HG02884 (cell line): ENCODE results near the gene CPLANE2.

ENCODE experiments used
- ATAC-seq: cut with Tn5 transposase; IDR thresholded peaks from one replicate; pipeline ENCODE4 v1.9.1; 2021; ENCODE audit warnings: mild to moderate bottlenecking, moderate library complexity; ENCODE audit not compliant: unreplicated experiment

The CPLANE2 gene

DNA sequence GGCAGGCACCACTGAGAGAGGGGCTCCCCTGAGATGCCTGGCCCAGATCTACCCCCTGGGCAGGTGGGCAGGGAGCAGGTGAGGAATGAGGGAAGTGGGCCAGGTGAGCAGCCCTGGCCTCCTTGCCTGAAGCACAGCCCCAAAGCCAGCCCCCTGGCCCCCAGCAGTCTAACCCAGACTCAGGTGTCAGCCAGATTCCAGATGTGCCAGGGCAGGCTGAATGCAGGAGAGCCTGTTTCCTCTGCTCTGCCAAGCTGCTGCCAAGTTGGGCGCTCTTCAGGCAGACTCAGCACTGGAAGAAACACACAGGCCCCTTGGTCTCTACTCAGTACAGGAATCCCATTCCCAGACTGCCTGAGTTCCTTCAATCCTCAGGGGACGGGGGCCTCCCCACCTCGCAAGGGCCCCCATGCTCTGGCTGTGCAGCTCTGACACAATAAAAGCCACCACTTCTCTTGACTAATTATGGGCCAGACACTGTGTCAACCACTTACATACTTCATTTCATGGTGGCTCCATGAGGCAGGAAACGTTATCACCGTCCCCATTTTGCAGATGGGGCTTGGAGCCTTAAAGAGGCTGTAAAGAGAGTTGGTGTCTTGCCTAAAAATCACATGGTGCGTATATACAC lies 45.0 kb downstream of the CPLANE2 start:
- ATAC-seq = no peak

DNA sequence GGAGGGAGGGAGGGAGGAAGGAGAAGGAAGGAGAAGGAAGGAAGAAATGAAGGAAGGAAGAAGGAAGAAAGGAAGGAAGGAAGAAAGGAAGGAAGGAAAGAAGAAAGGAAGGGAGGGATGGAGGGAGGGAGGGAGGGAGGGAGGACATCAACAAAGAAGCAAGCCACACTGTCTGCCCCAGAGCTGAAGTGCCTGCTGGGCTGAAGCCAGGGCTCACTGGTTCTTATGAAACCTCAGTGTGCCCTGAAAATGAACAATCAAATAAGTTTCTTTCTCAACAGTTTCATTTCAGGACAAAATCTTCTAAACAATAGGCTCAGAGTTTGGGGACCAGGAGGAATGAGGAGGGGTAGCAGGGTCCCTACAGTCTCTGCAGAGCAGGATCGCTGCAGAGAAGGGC lies 45.7 kb downstream of the CPLANE2 start:
- ATAC-seq = no peak

DNA sequence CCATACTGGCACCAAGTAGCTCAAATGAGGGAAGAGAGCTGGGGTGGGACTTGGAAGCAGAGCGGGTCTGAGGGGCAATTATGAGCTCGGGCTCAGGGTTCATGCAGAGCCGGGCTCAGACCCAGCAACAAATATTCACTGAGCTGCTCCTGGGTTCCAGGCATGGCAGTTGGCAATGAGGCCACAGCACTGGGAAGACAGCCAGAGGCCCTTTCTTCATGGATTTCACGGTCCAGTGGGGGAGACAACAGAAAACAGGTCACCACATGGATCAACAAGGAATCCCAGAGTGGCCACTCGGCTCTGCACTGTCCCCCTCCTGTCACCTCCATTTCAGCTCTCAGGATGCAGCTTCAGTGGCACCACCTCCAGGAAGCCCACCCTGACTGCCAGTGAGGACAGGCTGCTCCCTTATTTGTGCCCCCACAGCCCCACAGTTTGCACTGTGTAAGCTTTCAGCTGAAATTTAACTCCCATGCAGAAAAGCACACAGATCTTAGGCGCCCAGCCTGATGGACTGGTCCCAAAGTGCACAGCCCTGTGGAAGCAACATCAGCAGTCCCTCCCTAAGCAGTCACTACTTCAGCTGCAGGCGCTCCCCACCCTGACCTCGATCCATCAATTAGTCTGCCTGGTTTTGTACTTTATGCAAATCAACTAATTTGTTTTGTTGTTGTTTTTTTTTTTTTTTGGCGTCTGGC lies 46.9 kb downstream of the CPLANE2 start:
- no peak for ATAC-seq

DNA sequence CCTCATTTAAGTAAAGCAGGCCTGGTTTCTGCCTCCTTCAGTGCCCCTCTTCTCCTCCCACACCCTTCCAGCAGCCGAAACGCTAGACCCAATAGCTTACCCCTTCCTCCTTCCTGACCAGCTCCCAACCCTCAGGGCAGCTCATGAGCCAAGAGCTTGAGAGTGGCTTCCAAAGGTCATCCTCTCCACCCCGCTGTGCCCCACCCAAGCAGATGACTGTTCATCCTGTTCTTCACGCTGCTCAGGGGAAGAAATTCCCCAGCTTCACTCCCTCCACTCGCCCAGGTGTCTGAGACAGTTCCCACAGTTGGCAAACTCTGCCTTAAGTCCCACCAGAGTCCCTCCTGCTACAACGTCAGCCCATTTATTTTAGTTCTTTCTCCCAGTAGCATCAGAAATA lies 48.0 kb downstream of the CPLANE2 start:
- ATAC-seq = no peak

DNA sequence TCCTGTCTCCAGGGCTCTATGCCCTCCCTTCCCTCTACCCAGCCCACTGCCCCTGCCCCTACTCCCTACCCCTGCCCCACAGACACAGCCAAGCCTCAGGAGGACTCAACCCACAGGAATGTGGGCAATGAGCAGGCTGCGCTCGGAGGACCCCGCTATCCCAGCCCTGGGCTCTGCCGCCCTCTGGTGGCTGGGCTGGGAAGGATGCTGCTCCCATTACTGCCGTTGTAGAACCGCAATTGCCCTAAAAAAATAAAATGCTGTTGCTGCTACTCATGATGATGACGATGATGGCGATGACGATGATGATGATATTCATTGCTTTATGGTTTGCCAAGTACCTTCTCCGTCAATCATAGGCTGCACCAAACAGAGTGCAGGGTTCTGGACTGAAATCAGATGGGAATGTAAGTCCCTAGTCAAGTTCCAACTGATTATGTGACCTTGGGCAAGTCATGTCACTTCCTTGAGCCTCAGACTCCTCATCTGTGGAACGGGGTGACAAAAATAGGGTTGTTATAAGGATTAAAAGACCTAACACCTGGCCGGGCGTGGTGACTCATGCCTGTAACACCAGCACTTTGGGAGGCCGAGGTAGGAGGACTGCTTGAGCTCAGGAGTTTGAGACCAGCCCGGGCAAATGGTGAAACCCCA lies 49.1 kb downstream of the CPLANE2 start:
- no peak for ATAC-seq

DNA sequence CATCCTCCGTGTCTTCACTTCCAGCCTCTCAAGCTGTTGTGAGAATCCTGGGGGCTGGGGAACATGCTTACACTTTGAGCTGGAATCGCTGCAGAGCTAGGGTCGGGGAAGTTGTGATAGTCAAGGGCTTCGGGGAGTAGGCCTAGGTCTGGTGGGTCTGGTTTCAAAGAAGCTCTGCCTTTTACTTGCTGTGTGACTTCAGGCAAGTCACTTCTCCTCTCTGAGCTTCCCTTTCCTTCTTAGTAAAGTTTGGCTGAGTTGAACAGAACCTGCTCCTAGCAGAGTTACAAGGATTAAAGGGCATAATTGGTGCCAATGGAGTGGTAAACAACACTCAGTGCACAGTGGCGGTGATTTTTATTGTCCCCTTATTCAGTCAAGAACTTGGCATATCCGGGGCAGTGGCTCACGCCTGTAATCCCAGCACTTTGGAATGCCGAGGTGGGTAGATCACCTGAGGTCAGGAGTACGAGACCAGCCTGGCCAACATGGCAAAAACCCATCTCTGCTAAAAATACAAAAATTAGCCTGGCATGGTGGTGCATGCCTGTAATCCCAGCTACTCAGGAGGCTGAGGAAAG lies 50.2 kb downstream of the CPLANE2 start:
- ATAC-seq = no peak

DNA sequence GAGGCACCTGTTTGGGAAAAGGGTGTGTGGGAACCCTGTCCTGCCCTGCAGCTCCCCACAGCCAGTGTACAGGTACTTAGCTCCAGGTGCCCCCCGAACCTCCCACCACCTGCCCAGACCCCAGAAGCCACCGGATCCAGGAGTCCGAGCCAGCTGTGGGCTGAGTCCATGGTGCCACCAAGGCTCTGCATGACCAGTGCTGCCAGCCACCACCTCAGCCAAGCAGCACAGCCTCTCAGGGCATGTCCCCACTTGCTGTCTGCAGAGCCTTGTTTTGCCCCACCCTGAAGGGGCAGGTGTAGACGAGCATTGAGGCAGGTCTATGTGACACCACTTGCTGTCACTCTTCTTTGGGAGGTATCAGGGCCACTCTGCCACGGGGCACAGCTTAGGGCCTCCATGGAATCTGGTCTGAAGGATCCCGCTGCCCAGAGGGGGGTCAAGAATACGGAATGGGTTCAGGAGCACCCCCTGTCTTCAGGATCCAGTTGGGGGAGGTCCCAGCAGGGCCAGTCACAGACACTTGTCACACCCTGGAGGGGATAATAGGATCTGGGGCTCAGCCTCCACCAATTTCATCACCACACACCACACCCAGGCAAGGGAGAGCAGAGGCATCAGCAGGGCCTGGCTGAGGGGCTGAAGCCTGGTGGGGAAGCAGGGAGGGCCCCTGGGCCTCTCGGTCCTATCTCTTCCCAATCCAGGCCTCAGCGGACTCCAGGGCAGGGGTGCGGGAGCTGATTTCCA lies 52.3 kb downstream of the CPLANE2 start:
- ATAC-seq = no peak

DNA sequence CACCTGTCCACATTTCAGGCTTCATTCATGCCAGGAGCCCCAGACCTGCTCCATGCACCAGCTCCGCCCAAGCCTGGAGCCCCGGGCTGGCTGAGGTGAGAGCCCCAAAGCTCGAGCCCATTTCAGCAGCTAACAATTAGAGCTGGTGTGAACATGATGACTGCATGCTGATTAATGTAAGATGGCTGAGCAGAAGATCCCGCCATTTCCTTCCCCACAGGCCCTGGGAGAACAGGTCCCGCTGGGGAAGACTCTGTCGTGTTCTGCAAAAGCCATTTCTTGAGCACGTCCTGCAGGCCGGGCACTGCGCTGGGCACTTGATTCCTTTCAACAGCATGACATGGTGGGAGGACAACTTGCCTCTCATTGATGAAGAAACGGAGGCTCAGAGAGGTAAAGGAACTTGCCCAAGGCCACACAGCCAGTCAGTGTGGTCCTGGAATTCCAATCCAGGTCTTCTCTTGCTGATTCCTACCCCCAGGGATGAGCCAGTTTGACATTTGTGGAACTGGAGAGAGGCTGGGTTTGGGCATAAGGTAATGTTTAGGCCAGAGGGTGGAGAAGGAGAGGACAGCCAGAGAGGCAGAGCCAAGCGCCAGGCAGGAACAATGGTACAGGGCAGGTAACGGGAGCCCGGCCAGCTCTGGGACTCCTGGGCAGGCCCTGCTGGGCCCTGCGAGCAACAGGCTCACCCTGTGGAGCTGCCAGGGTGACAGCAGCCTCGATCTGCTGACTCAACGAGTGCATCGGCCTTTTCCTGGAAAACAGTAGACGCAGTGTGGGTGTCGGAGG lies 53.0 kb downstream of the CPLANE2 start:
- no peak for ATAC-seq

DNA sequence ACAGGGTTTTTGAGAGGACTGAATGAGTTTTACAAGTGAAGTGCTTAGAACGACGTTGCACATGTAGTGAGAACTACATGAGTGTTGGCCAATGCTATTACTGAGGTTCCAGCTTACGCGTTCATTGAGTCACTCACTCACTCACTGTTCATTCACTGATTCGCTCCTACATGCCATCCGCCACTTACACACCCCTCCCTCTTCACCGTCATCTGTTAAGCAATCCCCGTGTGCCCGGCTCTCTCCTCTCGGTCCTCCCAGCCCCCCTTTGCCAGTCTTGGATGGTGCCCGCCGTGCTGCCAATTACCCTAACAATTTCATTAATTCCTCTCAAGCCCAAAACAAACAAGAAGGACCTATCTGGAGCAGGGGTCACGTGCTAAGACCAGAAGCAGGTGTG lies 53.8 kb downstream of the CPLANE2 start:
- no peak for ATAC-seq

DNA sequence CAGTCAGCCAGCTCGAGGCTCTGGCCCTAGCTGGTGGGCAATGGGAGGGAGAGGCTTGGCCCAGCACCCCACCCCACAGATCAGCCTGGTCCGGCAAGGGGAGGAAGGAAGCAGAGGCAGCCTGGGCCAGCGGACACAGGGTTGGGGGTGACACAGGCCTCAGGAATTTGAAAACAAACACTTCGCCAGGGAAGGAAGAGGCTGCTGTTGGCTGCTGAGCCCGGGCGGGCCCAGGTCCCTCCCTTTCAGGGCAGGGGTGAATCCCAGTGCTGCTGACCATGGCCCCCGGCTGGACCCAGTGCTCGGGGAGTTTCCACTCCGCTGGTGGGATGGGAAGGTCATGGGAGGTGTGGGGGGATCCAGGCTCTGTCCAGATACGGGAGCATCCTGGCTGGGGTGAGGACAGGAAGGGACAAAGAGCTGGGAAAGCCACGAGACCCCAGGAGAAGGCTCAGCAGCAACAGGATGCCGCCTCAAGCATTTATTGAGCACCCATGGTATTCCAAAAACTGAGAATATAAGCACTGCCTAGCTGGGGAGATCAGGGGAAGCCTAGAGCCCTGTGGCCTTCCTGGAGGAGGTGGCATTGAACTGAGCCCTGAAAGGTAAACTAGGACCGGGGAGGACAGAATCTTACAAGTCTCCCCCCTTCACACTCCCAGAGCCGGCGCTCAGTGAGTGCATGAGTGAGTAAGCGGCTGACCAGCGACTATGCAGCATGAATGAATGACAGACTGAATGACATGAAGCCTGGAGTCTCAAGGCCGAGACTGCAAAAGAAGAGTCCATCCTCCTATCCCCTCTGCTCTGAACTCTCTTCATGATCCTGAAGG lies 54.9 kb downstream of the CPLANE2 start:
- ATAC-seq = no peak
